ENCODE measurements around the gene HOXB5. TPM values are rescaled to one million over a fixed set of nuclear protein-coding genes. Genes with fewer than 3 reads are reported as not detected.

Gene HOXB5
- total RNA-seq, 1 experiment from 2014 or later, result 0.95 TPM

DNA sequence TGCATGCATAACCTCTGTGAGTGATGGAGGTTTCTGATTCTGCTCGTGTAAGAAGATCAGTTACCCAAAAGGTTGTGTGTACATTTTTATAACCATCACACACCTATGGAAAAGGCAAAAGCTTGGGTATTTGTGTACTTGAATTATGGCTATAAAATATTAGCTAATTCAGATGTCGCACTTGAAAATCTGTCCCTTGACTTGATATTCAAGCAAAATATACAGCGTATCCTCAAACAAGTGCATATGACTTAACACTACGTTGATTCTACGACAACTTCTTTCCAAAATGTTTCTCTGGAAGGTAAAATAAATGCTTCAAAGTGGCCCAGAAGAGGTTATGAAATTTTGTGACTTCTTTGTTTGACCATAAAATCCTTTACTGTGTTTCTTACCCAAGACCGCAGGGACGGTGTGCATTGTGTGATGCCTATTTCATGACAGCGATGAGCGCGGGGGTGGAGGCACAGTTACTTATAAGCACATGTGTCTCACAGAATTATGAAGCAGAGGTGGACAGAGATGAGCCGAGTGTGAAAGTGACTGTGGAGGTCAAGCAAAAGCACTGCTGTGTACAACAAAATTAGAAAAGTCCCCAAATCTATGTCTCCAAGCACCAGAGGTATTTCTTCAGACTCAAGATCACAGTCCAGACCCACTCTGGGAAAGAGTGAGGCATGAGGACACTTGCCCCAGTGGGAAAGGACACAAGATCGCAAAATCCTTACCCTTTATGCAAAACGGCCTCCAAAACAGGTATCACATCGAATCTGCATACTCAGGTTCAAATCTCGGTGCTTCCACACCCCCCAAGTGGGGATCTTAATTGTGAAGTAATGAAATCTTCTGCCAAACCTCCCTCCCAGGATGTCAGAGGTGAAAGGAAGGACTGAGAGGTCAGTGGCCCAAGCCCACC lies 36.7 kb upstream of the HOXB5 start:
- CTCF ChIA-PET, result no interaction called here

GRCh38 chr17:48629411-48629759 lies 35.8 kb upstream of the HOXB5 start:
- H3K9me2 ChIP-seq (replicated peaks; ENCODE audit: low read length), result no peaks in the 10 kb centered on the region
- TF ChIP-seq, protein P1, sequence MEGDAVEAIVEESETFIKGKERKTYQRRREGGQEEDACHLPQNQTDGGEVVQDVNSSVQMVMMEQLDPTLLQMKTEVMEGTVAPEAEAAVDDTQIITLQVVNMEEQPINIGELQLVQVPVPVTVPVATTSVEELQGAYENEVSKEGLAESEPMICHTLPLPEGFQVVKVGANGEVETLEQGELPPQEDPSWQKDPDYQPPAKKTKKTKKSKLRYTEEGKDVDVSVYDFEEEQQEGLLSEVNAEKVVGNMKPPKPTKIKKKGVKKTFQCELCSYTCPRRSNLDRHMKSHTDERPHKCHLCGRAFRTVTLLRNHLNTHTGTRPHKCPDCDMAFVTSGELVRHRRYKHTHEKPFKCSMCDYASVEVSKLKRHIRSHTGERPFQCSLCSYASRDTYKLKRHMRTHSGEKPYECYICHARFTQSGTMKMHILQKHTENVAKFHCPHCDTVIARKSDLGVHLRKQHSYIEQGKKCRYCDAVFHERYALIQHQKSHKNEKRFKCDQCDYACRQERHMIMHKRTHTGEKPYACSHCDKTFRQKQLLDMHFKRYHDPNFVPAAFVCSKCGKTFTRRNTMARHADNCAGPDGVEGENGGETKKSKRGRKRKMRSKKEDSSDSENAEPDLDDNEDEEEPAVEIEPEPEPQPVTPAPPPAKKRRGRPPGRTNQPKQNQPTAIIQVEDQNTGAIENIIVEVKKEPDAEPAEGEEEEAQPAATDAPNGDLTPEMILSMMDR (conservative IDR thresholded peaks at IDR 0.05; ENCODE audit: low read depth, low read length), result no peak
- no peak for TF ChIP-seq EZH2 (IDR thresholded peaks at IDR 0.05; ENCODE audit: low read length, unreplicated experiment)
- no peak overlapping the region for H3K4me2 ChIP-seq (ENCODE audit: low read length)
- ChIA-PET POLR2A (ENCODE audit: unreplicated experiment) (interaction anchor here (0.6 kb wide), 2 partner anchors 35 to 100 kb away, joined by 3 read pairs; no protein-coding TSS in a partner anchor), CTCF (interaction anchor here (0.6 kb wide), 1 partner anchor 183 kb away, joined by 3 read pairs; no protein-coding TSS in a partner anchor)
- no peak for DNase-seq
- H3K36me3 ChIP-seq (ENCODE audit: low read depth, low read length), result no peaks in the 10 kb centered on the region
- ATAC-seq, result no peak
- H3K4me1 ChIP-seq (ENCODE audit: insufficient read depth, low read length), result peaks cover 12% of the 10 kb centered on the region
- no peaks in the 10 kb centered on the region for H3K9me3 ChIP-seq (ENCODE audit: low read length)
- peaks cover 68% of the 10 kb centered on the region for H3K27me3 ChIP-seq (ENCODE audit: low read length)
- no peak overlapping the region for H3K4me3 ChIP-seq (ENCODE audit: low read length)
- intact Hi-C loops (cut with micrococcal nuclease), result no loop called here
- no peak overlapping the region for H2AFZ ChIP-seq (ENCODE audit: low read length)
- H3K27ac ChIP-seq (ENCODE audit: low read length), result no peak overlapping the region
- H3F3A ChIP-seq (ENCODE audit: low read length, unreplicated experiment), result no peaks in the 10 kb centered on the region
- no peaks in the 10 kb centered on the region for H3K79me2 ChIP-seq (ENCODE audit: low read length)
- BruUV-seq (replicated peaks), result no TSS peak
- no peaks in the 10 kb centered on the region for H4K20me1 ChIP-seq (ENCODE audit: low read length)
- H3K9ac ChIP-seq (ENCODE audit: low read length), result no peak overlapping the region

More for the DNA sequence above, 36.7 kb upstream of the HOXB5 start:
- no TSS peak for BruUV-seq (replicated peaks)
- H3K4me3 ChIP-seq (ENCODE audit: low read length), result no peak overlapping the region
- POLR2A ChIA-PET (ENCODE audit: unreplicated experiment), result interaction anchor here (0.6 kb wide), 1 partner anchor 99 kb away, joined by 3 read pairs; no protein-coding TSS in a partner anchor
- H3K9me2 ChIP-seq (replicated peaks; ENCODE audit: low read length), result no peaks in the 10 kb centered on the region
- ATAC-seq, result no peak
- no peak for TF ChIP-seq EZH2phosphoT487 (IDR thresholded peaks at IDR 0.05; ENCODE audit: borderline replicate concordance, low read length)
- no peak for TF ChIP-seq EZH2 (IDR thresholded peaks at IDR 0.05; ENCODE audit: low read length, unreplicated experiment)
- TF ChIP-seq, protein P1 (conservative IDR thresholded peaks at IDR 0.05; ENCODE audit: low read depth, low read length), result no peak
- no peaks in the 10 kb centered on the region for H3K79me2 ChIP-seq (ENCODE audit: low read length)
- no peaks in the 10 kb centered on the region for H4K20me1 ChIP-seq (ENCODE audit: low read length)
- peaks cover 59% of the 10 kb centered on the region for H3K27me3 ChIP-seq (ENCODE audit: low read length)
- H3K9ac ChIP-seq (ENCODE audit: low read length), result no peak overlapping the region
- H2AFZ ChIP-seq (ENCODE audit: low read length), result no peak overlapping the region
- H3K27ac ChIP-seq (ENCODE audit: low read length), result no peak overlapping the region
- peaks cover 8% of the 10 kb centered on the region for H3K4me1 ChIP-seq (ENCODE audit: insufficient read depth, low read length)
- no peaks in the 10 kb centered on the region for H3K9me3 ChIP-seq (ENCODE audit: low read length)
- no peak for DNase-seq
- no peak overlapping the region for H3K4me2 ChIP-seq (ENCODE audit: low read length)
- no peaks in the 10 kb centered on the region for H3F3A ChIP-seq (ENCODE audit: low read length, unreplicated experiment)
- intact Hi-C loops (cut with micrococcal nuclease), result no loop called here
- H3K36me3 ChIP-seq (ENCODE audit: low read depth, low read length), result no peaks in the 10 kb centered on the region

All from PC-3 (cell line).